ENCODE data around the gene LMX1B.

The LMX1B gene

GRCh38 chr9:126619361-126620135 is 5.8 kb downstream of the LMX1B start:
- no peak for DNase-seq

GRCh38 chr9:126620478-126620877 is 6.8 kb downstream of the LMX1B start:
- DNase-seq = no peak

GRCh38 chr9:126621061-126621918 is 7.6 kb downstream of the LMX1B start:
- no peak for DNase-seq

GRCh38 chr9:126621919-126622735 is 8.4 kb downstream of the LMX1B start:
- DNase-seq = no peak

GRCh38 chr9:126623314-126623666 is 9.6 kb downstream of the LMX1B start:
- DNase-seq = no peak

GRCh38 chr9:126623667-126624478 is 10.1 kb downstream of the LMX1B start:
- DNase-seq = no peak

- no peak for DNase-seq
These were observed 10.7 kb downstream of the LMX1B start for GRCh38 chr9:126624479-126624826.

GRCh38 chr9:126624912-126625311 is 11.2 kb downstream of the LMX1B start:
- DNase-seq = no peak

- DNase-seq = no peak
These were observed 11.8 kb downstream of the LMX1B start for GRCh38 chr9:126625329-126626126.

GRCh38 chr9:126626127-126626925 is 12.6 kb downstream of the LMX1B start:
- DNase-seq = no peak

- no peak for DNase-seq
These were observed 13.2 kb downstream of the LMX1B start for GRCh38 chr9:126626926-126627233.

- no peak for DNase-seq
These were observed 14.4 kb downstream of the LMX1B start for GRCh38 chr9:126628146-126628545.

GRCh38 chr9:126628969-126629674 is 15.4 kb downstream of the LMX1B start:
- no peak for DNase-seq

- no peak for DNase-seq
These were observed 16.9 kb downstream of the LMX1B start for GRCh38 chr9:126630458-126631237.

GRCh38 chr9:126631254-126631653 is 17.5 kb downstream of the LMX1B start:
- no peak for DNase-seq

GRCh38 chr9:126633881-126634558 is 20.3 kb downstream of the LMX1B start:
- no peak for DNase-seq

GRCh38 chr9:126635061-126635460 is 21.3 kb downstream of the LMX1B start:
- DNase-seq = no peak

- DNase-seq = no peak
These were observed 22.1 kb downstream of the LMX1B start for GRCh38 chr9:126635661-126636439.

Measured in NCI-H2081 treated with DMSO at 0.1 percent for 48 hours (cell line).